HFF-Myc (cell line): Measurements from ENCODE around the gene SNX9.

Experiments
- DNase-seq: peaks from one replicate; pipeline ENCODE4 v3.0.0-alpha.2; 2011; ENCODE audit warnings: low read depth; ENCODE audit errors: extremely low read depth
- H3K4me3 ChIP-seq: replicated peaks from 2 replicates; pipeline ENCODE4 v1.5.1; 2011; ENCODE audit warnings: low read depth, mild to moderate bottlenecking, control low read depth, low read length
- TF ChIP-seq, protein P1 (sequence below): IDR thresholded peaks from 2 replicates; pipeline ENCODE4 v1.5.1; 2012; ENCODE audit warnings: mild to moderate bottlenecking, low read depth, low read length, control low read depth; ENCODE audit errors: missing control alignments

SNX9 gene

DNA sequence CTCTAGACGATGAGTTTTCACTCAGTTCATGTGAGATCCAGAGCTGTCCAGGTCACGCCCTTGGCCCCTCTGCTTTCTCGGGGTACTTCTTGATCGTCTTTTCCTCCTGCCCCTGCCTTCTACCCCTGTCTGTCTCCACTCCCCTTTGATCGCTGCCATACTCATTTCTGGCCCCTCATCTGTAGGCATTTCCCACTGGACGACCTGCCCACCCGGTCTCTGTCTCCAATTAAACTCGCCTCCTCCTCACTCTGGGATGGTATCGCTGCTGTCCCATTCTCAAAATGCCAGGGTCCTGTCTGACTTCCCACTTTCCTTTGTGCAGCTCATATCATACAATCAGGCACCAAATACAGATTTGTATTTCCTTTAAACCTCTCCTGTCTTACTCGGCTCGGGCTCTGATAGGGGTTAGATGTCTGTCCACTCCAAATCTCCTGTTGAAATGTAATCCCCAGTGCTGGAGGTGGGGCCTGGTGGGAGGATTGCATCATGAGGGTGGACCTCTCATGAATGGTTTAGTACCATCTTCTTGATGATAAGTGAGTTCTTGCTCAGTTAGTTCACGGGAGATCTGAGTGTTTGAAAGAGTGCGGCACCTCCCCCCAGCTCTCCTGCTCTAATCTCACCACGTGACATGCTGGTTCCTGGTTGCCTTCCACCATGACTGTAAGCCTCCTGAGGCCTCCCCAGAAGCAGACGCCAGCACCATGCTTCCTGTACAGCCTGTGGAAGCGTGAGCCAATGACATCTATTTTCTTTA lies 155.2 kb downstream of the SNX9 start:
- no peak for DNase-seq
- TF ChIP-seq, protein P1, sequence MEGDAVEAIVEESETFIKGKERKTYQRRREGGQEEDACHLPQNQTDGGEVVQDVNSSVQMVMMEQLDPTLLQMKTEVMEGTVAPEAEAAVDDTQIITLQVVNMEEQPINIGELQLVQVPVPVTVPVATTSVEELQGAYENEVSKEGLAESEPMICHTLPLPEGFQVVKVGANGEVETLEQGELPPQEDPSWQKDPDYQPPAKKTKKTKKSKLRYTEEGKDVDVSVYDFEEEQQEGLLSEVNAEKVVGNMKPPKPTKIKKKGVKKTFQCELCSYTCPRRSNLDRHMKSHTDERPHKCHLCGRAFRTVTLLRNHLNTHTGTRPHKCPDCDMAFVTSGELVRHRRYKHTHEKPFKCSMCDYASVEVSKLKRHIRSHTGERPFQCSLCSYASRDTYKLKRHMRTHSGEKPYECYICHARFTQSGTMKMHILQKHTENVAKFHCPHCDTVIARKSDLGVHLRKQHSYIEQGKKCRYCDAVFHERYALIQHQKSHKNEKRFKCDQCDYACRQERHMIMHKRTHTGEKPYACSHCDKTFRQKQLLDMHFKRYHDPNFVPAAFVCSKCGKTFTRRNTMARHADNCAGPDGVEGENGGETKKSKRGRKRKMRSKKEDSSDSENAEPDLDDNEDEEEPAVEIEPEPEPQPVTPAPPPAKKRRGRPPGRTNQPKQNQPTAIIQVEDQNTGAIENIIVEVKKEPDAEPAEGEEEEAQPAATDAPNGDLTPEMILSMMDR = no peak
- no peak overlapping the region for H3K4me3 ChIP-seq

DNA sequence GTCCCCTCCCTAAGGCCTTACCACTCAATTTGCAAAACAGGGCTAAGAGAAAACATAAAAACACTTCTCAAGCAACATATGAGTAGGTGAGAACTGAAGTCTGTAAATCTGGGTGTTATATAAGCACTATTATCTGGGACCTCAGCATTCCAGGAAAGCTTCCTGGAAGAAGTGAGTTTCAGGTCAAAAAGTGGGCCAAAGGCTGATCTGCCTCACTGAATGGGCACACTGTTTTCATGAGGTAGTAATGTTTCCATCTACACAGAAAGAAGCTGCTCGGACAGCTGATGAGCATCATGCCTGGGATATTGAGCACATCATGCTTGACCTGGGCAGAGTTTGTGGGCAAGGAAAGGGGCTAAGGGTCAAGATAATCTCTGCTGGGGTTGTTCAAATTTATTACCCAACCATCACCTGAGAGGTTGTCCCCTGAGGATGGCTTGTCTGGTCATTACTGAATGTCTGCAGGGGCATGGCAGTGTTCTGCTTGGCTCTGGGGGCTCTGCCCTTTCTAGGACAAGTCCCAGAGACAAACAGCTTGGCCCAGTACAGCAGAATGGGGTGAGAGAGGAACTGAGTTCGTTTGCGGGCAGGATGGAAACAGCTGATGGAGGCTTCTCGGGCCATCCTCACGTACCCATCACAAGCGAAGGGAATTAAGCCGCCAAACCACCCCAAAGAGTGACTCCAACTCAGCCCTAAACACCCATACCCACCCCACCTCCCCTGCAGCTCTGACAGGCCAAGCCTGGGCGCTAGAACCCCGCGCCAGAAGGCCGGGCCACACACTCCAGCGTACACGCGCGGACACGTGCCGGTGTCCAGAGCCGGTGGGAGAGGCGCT lies 157.5 kb downstream of the SNX9 start:
- no peak for DNase-seq
- H3K4me3 ChIP-seq = peak overlapping the region; percentile 68; the same call in 1 of the 2 replicates
- TF ChIP-seq, protein P1 = no peak

DNA sequence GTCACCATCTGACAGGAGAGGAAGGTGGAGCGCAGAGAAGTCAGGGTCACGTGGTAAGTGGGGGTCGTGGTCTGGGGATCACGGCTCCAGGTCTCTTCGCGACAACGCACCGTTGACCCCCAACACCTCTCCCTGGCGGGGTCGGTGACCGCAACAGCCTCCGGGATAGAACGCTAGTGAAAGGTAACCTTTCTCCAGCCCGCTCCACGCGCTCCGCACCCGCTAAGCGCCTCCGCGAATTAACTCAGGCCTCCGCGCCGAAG lies 158.0 kb downstream of the SNX9 start:
- peak overlapping the region; percentile 68 for H3K4me3 ChIP-seq
- no peak for DNase-seq
- TF ChIP-seq, protein P1 = no peak

DNA sequence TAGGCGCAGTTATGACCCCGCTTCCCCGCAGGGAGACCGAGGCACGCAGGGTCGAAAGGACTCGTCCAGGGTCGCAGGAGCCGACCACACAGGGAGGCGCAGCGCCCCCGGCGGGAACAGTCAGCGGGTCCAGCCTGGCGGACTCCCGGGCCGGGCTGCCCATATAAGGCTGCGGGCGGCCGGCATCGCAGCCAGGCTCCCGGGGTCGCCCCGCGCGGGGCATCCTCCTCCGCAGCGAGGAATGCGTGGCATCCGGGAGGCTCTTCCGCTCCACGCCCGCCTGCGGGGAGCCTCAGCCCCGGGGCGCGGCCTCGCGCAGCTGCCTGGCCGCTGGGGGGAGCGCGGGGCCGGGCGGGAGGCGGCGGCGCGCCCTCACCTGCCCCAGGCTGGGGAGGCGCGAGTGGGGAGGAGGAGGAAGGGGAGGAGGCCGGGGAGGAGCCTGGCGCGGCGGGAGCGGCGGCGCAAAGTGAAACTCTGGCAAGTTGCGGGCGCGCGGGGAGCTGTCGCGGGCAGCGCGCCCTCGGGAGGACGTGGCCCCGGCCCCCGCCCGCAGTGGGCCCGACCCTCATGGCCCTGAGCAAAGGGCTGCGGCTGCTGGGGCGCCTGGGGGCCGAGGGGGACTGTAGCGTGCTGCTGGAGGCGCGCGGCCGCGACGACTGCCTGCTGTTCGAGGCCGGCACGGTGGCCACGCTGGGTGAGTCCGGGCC lies 158.5 kb downstream of the SNX9 start, which contains the start of gene SYNJ2:
TSS of gene SYNJ2 (plus strand) at position 469 of the 707 bp plus-strand sequence. CDS start at position 568, 99 bp downstream.
- no peak for DNase-seq
- peak within 1 kb of the TSS; percentile 68 for H3K4me3 ChIP-seq
- TF ChIP-seq, protein P1 = peak; percentile 37

DNA sequence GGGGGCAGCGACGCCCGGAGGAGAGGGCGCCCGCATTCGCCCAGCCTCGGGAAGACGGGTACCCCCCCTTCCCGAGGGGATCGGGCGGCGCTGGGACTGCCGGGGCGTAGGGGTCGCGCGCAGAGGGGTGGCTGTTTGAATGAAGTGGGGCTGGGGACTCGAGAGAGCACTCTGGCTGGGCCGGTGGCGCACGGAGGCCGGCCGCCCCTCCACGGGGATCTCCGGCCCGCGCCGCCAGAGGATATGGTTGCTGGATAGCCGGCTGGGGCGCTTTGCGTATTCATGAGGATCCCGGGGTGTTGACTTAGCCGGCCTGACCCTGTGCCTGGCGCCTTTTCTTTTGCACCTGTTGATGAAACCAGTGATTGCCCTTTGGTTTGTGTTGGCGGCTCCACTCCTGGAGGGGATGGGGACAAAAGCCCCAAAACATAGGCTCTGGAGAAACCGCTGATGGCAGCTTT lies 159.1 kb downstream of the SNX9 start:
- H3K4me3 ChIP-seq = peak overlapping the region; percentile 68
- TF ChIP-seq, protein P1 = no peak
- no peak for DNase-seq

DNA sequence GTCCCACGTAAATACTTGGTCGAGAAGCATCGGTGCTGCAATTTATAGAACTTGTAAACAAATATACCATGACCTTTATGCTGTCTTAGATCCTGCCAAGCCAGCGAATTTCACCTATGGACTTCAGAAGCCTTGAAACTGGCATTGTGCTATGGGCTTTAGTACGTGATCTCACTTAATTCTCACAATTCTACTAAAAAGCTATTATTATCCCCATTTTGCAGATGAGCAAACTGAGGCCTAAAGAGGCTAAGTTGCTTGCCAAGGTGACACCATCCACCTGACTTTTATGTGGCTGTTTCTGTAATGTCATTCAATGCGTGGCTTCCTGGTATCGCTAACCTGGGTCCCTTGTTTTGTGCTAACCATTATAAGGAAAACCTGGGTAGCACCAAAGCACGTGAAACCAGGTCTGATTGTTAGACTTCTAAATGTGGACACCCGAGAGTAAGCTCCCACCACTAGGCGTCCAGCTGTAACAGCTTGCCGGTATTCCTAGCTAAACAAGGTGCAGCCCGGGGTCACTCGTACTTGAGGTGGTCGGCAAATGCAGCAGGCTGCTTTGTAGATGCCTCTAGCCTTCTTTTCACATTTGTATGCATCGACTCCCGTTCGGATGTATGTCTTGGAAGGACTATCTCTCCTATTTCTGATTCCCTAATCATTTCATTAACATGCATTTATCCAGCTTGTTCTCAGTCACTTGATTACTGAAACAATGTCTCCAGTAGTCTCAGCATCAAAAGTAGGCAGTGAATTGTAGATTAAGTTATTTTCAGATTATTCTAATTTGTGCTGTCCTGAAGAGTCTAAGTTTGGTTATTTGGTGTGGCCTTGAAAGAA lies 159.7 kb downstream of the SNX9 start:
- H3K4me3 ChIP-seq = peak overlapping the region; percentile 68
- no peak for DNase-seq
- TF ChIP-seq, protein P1 = peak; percentile 32
